Mammary epithelial cell (primary cell): ENCODE data around the gene MLEC.

ENCODE experiments used
- EZH2 ChIP-seq: IDR thresholded peaks from 2 replicates; pipeline ENCODE4 v1.6.1; 2012; ENCODE audit warnings: low read length, inconsistent platforms, borderline replicate concordance
- TF ChIP-seq, protein P1 (sequence below), 2 donors: IDR thresholded peaks in 1 of 2; conservative IDR thresholded peaks in 1 of 2; 2 replicates each; pipeline ENCODE4 v1.5.1; 2011 to 2012; ENCODE audit warnings: inconsistent platforms in 2 of 2, low read length in 2 of 2, mild to moderate bottlenecking in 2 of 2, control low read depth in 1 of 2, low read depth in 1 of 2; ENCODE audit not compliant: insufficient read depth in 1 of 2; ENCODE audit errors: extremely low read depth in 1 of 2

DNA sequence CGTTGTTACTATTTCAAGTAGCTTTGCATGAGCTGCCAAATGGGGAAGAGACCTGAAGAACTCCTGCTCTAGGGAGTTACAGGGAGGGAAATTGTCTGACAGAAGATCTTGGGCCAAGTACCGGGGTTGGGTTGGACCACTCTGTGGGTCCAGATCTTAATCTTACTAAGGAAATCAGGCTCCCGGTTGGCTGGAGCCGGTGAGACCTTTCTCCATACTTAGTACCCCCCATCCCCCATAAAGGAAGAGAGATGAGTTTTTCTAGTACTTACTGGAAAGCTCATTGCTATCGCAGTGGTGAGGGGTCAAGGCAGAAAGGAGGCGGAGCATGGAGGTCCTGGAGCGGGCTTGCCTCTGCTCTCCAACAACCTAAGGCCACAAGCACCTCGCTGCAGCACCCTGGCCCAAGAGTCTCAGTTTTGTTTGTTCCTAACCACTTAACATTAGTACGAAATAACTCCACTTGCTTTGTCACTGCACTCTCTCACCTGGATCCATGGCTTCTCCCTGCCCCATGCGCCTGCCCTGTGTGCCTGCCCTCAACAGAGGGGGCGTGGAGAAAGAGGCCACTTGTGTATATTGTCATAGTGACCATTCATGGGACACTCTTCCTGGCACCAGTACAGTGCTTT lies 16.5 kb downstream of the MLEC start:
- TF ChIP-seq, protein P1, sequence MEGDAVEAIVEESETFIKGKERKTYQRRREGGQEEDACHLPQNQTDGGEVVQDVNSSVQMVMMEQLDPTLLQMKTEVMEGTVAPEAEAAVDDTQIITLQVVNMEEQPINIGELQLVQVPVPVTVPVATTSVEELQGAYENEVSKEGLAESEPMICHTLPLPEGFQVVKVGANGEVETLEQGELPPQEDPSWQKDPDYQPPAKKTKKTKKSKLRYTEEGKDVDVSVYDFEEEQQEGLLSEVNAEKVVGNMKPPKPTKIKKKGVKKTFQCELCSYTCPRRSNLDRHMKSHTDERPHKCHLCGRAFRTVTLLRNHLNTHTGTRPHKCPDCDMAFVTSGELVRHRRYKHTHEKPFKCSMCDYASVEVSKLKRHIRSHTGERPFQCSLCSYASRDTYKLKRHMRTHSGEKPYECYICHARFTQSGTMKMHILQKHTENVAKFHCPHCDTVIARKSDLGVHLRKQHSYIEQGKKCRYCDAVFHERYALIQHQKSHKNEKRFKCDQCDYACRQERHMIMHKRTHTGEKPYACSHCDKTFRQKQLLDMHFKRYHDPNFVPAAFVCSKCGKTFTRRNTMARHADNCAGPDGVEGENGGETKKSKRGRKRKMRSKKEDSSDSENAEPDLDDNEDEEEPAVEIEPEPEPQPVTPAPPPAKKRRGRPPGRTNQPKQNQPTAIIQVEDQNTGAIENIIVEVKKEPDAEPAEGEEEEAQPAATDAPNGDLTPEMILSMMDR (conservative IDR thresholded peaks at IDR 0.05 in 1 of 2, IDR thresholded peaks at IDR 0.05 in 1 of 2; ENCODE audit: extremely low read depth in 1 of 2, insufficient read depth in 1 of 2, low read depth in 1 of 2, low read length in 2 of 2), result no peak
- no peak for TF ChIP-seq EZH2
